Pancreas (tissue), 10 donors: Measurements from ENCODE around the gene C9orf50. TPM values are rescaled to one million over a fixed set of nuclear protein-coding genes. Genes with fewer than 3 reads are reported as not detected.

Experiments
- ATAC-seq, 4 donors: fragments of 200-7000 bp; cut with Tn5 transposase; one replicate each; pipeline versions ENCODE4 v1.8.0 to v1.9.1; 2020; ENCODE audit warnings: mild to moderate bottlenecking in 4 of 4, moderate library complexity in 4 of 4
- DNase-seq, 6 donors: peaks; one replicate each; pipeline ENCODE4 v3.0.0-alpha.2; 2020
- FAIRE-seq: peaks from 2 replicates; lab custom pipeline; 2012; peaks lifted over from hg19 to GRCh38; lab: Jason Lieb, UNC
- H3K27ac ChIP-seq, 4 donors: fragments of 200-600 bp; sonication (generic); 1 replicate in 3 of 4; 2 replicates in 1 of 4; pipeline versions ENCODE4 v1.5.0 to v1.8.0; 2020
- H3K27me3 ChIP-seq, 4 donors: fragments of 200-600 bp; one replicate each; pipeline ENCODE4 v1.8.0; 2021
- H3K36me3 ChIP-seq, 3 donors: fragments of 200-600 bp; sonication (generic) in 1 of 3; one replicate each; pipeline versions ENCODE4 v1.5.0 to v1.8.0; 2020 to 2021
- H3K4me1 ChIP-seq, 3 donors: fragments of 200-600 bp; one replicate each; pipeline ENCODE4 v1.8.0; 2021
- H3K4me3 ChIP-seq, 4 donors: fragments of 200-600 bp; sonication (generic) in 2 of 4; one replicate each; pipeline versions ENCODE4 v1.5.0 to v1.8.0; 2020 to 2021
- H3K9me3 ChIP-seq, 4 donors: fragments of 200-600 bp; one replicate each; pipeline ENCODE4 v1.8.0; 2021
- WGBS, 2 donors: extraction: QIAGEN DNeasy Blood & Tissue Kit; methylation state at CpG; one replicate each; pipeline ENCODE4 v1.1.7; 2013; 5-methylcytosine and 5-hydroxymethylcytosine counted together
- intact Hi-C, 3 donors: fragments of 100-400 bp; cut with DNase I; formaldehyde crosslinking; loops; one replicate each; pipeline versions ENCODE4 v1.11.1 to v1.14.2; 2022
- polyA plus RNA-seq, 2 donors: library from polyadenylated mRNA; stranded (reverse); fragments of 200-250 nt; gene quantifications; one replicate each; pipeline ENCODE4 v1.2.3, GENCODE V29; 2013
- total RNA-seq, 6 donors: library from RNA; stranded (reverse); fragmentation: NEBNext Ultra II Directional in 4 of 6; extraction: Animal tissue kit (Norgen Biotek cat#: 25700) in 4 of 6; gene quantifications; one replicate each; pipeline versions ENCODE4 v1.2.1 to v1.2.4, GENCODE V29; 2021 to 2023
- TF ChIP-seq, protein P1 (sequence below), 4 donors: fragments of 200-600 bp; sonication (generic) in 3 of 4; IDR thresholded peaks; one replicate each; pipeline versions ENCODE4 v1.5.0 to v1.8.0; 2021; ENCODE audit warnings: antibody characterized with exemption in 4 of 4
- donor health status: healthy with polysubstance abuse.
- donor health status: DM: no; HTN: no; CAD: no; lungs with moderate emphysema.
- donor health status: DM: no; HTN: no; CAD: no.
- donor health status: control.
- donor health status: control.
- donor health status: Bipolar disorder and iron deficiency.
- donor health status: DM: yes; HTN: yes; CAD: no.
- donor health status: DM: no; HTN: no; CAD: no.
- donor health status: DM: no; HTN: no; CAD: no.
- donor health status: DM: yes; HTN: yes; CAD: no.

The C9orf50 gene
- total and polyA plus RNA-seq, 8 donors: not detected

DNA sequence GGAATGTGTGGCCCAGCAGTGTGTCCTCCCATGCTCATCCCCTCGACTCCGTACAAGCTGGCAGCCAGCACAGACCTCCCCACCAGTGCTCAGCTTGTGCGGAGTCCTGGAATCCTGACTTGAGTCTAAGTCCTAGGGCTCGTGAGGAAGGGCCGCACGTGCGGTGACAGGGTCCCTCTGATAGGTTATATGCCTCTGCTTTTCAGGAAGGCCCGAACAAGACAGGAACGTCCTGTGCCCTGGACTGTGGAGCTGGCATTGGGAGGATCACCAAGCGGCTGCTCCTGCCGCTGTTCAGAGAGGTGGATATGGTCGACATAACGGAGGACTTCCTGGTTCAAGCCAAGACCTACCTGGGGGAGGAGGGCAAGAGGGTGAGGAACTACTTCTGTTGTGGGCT, 12.9 kb upstream of the C9orf50 start:
- Histone ChIP-seq H3K4me3 (no peak overlapping the region), H3K27ac (no peak overlapping the region), H3K9me3 (no peaks in the 10 kb centered on the region), H3K27me3 (no peaks in the 10 kb centered on the region), H3K4me1 (peaks cover 0 to 7% (median 0%) of the 10 kb centered on the region in 3 donors), H3K36me3 (peaks cover 7 to 58% (median 38%) of the 10 kb centered on the region in 3 donors)
- intact Hi-C loops: no loop called here
- FAIRE-seq (no peak), DNase-seq (no peak), ATAC-seq (no peak)
- WGBS, 2 donors: 77 to 81% methylated on average over 13 of the region's 13 CpGs
- TF ChIP-seq, protein P1, sequence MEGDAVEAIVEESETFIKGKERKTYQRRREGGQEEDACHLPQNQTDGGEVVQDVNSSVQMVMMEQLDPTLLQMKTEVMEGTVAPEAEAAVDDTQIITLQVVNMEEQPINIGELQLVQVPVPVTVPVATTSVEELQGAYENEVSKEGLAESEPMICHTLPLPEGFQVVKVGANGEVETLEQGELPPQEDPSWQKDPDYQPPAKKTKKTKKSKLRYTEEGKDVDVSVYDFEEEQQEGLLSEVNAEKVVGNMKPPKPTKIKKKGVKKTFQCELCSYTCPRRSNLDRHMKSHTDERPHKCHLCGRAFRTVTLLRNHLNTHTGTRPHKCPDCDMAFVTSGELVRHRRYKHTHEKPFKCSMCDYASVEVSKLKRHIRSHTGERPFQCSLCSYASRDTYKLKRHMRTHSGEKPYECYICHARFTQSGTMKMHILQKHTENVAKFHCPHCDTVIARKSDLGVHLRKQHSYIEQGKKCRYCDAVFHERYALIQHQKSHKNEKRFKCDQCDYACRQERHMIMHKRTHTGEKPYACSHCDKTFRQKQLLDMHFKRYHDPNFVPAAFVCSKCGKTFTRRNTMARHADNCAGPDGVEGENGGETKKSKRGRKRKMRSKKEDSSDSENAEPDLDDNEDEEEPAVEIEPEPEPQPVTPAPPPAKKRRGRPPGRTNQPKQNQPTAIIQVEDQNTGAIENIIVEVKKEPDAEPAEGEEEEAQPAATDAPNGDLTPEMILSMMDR (IDR thresholded peaks at IDR 0.05): no peak

DNA sequence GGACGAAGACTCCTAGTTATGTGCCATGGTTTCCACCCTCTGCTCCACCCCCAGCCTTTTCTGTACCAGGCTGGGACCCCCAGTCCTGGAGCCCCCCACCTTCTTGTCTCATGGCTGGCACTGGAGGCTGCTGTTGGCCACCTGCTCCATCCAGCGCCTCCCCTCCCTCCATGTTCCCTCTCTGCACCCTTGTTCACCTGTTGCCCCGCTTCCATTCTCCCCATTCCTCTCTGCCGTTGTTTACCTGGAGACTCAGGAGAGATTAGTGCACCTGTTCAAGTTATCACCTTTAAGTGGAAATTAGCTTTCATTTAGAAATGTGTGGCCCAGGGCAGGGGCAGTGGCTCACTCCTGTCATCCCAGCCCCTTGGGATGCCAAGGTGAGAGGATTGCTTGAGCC, 12.3 kb upstream of the C9orf50 start:
- Histone ChIP-seq H3K36me3 (peaks cover 7 to 51% (median 36%) of the 10 kb centered on the region in 3 donors), H3K4me1 (peaks cover 2 to 9% (median 5%) of the 10 kb centered on the region in 3 donors), H3K27ac (no peak overlapping the region), H3K4me3 (no peak overlapping the region), H3K27me3 (no peaks in the 10 kb centered on the region), H3K9me3 (no peaks in the 10 kb centered on the region)
- DNase-seq (no peak), FAIRE-seq (no peak), ATAC-seq (no peak)
- 79 to 87% methylated on average over 4 of the region's 4 CpGs for WGBS, 2 donors
- TF ChIP-seq, protein P1 (IDR thresholded peaks at IDR 0.05): no peak
- intact Hi-C loops: no loop called here

DNA sequence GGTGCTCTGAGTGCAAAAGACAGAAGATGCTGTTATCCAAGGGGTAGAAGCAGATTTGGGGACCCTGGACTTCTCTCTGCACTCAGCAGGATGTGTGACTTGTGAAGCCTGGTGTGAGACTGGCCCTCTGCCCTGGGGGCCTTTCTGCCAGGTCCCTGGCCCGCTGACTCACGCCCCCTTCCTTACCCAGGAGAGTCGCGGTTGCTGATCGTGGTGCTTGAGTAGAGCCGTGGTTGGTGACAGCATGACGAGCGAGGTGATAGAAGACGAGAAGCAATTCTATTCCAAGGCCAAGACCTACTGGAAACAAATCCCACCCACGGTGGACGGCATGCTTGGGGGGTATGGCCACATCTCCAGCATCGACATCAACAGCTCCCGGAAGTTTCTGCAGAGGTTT, 11.6 kb upstream of the C9orf50 start:
- intact Hi-C loops: no loop called here
- TF ChIP-seq, protein P1 (IDR thresholded peaks at IDR 0.05): no peak
- ATAC-seq (no peak), FAIRE-seq (no peak), DNase-seq (no peak)
- 80 to 83% methylated on average over 13 of the region's 13 CpGs for WGBS, 2 donors
- no peak overlapping the region for H3K27ac ChIP-seq
- H3K27me3 ChIP-seq: no peaks in the 10 kb centered on the region
- H3K9me3 ChIP-seq: no peaks in the 10 kb centered on the region
- H3K36me3 ChIP-seq: peaks cover 7 to 44% (median 29%) of the 10 kb centered on the region in 3 donors
- H3K4me3 ChIP-seq: no peak overlapping the region
- peaks cover 5 to 16% (median 12%) of the 10 kb centered on the region in 3 donors for H3K4me1 ChIP-seq

DNA sequence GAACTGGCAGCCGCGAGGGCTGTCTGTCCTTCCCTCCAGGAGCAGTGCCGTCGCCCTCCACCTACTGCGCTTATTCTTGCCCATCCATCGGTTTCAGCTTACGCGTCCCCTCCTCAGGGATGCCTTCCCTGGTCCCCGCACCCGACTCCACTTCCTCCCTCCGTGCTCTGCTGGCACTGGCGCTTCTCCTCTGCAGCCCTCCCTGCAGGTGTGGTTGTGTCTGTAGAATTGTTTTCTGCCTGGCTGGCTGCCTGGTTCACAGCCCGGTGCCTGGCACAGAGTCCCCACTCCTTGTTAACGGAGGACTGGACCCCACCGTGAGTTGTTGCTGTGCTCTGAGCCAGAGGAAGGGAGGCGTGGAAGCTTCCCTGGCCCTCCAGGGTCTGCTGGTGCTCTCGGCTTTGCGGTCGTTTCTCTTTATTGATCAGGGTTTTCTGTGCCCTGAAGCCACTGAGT, 10.8 kb upstream of the C9orf50 start:
- Histone ChIP-seq H3K27me3 (no peaks in the 10 kb centered on the region), H3K27ac (no peak overlapping the region), H3K36me3 (peaks cover 7 to 36% (median 23%) of the 10 kb centered on the region in 3 donors), H3K9me3 (no peaks in the 10 kb centered on the region), H3K4me1 (peaks cover 5 to 17% (median 17%) of the 10 kb centered on the region in 3 donors), H3K4me3 (no peak overlapping the region)
- TF ChIP-seq, protein P1 (IDR thresholded peaks at IDR 0.05): no peak
- intact Hi-C loops: no loop called here
- DNase-seq: no peak
- no peak for FAIRE-seq
- no peak for ATAC-seq
- WGBS, 2 donors: 63 to 67% methylated on average over 19 of the region's 19 CpGs

DNA sequence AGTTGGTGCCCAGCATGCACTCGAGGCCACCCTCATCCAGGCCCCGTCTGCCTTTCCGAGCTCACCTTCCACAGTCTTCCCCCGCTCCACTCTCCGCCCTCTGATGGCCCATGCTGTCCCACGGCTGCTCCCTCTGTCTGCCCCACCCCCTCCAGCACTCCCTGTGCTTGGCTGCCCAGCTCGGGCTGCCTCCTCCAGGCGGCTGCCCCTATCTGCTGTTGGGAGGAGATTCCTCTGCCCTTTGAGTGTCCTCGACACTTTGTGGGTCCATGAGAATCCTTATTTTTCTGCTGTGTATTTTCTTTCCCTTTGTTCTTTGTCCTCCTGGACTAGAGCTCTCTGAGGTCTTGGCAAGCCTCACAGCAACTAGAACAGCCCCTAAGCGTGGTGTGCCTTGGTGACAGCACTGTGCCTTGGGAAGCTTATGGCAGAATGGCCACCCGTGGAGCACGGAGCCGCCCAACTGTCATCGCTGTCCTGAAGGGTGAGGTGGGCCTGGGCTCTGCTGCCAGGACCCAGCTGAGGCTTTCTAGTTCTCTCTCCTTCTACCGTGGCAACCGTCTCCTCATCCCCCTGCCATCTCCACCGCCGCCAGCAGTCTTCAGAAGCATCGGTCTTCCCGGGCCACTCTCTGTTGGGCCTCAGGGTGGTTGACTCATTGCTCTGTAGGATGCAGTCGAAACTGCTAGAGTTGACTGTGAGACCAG, 10.2 kb upstream of the C9orf50 start:
- intact Hi-C loops: no loop called here
- no peak overlapping the region for H3K4me3 ChIP-seq
- ATAC-seq (no peak), FAIRE-seq (no peak), DNase-seq (no peak)
- H3K27me3 ChIP-seq: no peaks in the 10 kb centered on the region
- no peaks in the 10 kb centered on the region for H3K9me3 ChIP-seq
- TF ChIP-seq, protein P1 (IDR thresholded peaks at IDR 0.05): no peak
- peaks cover 7 to 31% (median 18%) of the 10 kb centered on the region in 3 donors for H3K36me3 ChIP-seq
- H3K27ac ChIP-seq: no peak overlapping the region
- H3K4me1 ChIP-seq: peaks cover 5 to 17% (median 17%) of the 10 kb centered on the region in 3 donors
- 73% methylated on average over 21 of the region's 21 CpGs for WGBS, 2 donors
